H1 (cell line): ENCODE results near the gene VEGFC. TPM values are rescaled to one million over a fixed set of nuclear protein-coding genes. Genes with fewer than 3 reads are reported as not detected.

Source experiments
- CTCF ChIA-PET: fragments of 300-600 bp; sonication (Branson Sonifier 250); formaldehyde crosslinking; loops from one replicate; lab custom pipeline; 2021; ENCODE audit not compliant: partially characterized antibody; lab: Charles Lee
- POLR2A ChIA-PET: fragments of 300-600 bp; sonication (Branson Sonifier 250); formaldehyde crosslinking; loops from one replicate; lab custom pipeline; 2021; ENCODE audit warnings: inconsistent platforms; ENCODE audit not compliant: partially characterized antibody; lab: Charles Lee
- DNase-seq, 2 experiments: peaks; one replicate each; pipeline versions ENCODE4 v3.0.0 to v3.0.0-alpha.2; 2010 to 2022; ENCODE audit warnings: low spot score in 2 of 2, low read depth in 1 of 2, mixed read lengths in 1 of 2
- FAIRE-seq: peaks from 2 replicates; lab custom pipeline; 2011; peaks lifted over from hg19 to GRCh38; lab: Jason Lieb, UNC
- H2AFZ ChIP-seq: 2 replicates; pipeline ENCODE4 v1.8.1; 2012; ENCODE audit warnings: low read length, inconsistent platforms
- H2AK5ac ChIP-seq: 2 replicates; pipeline ENCODE4 v1.6.1; 2013; ENCODE audit warnings: low read depth, low read length
- H2BK120ac ChIP-seq: replicated peaks from 2 replicates; pipeline ENCODE3; 2013; ENCODE audit warnings: low read depth, low read length, inconsistent platforms
- H2BK12ac ChIP-seq: 2 replicates; pipeline ENCODE4 v1.6.1; 2013; ENCODE audit warnings: low read depth, low read length
- H2BK15ac ChIP-seq: 2 replicates; pipeline ENCODE4 v1.6.1; 2013; ENCODE audit warnings: low read length
- H2BK20ac ChIP-seq: 2 replicates; pipeline ENCODE4 v1.6.1; 2013; ENCODE audit warnings: low read length
- H2BK5ac ChIP-seq: 2 replicates; pipeline ENCODE4 v1.6.1; 2013; ENCODE audit warnings: low read depth, low read length
- H3K14ac ChIP-seq: 2 replicates; pipeline ENCODE4 v1.6.1; 2013; ENCODE audit warnings: inconsistent platforms; ENCODE audit not compliant: insufficient read length
- H3K18ac ChIP-seq: 2 replicates; pipeline ENCODE4 v1.6.1; 2013; ENCODE audit warnings: low read length; ENCODE audit errors: extremely low read depth
- H3K23ac ChIP-seq: 2 replicates; pipeline ENCODE4 v1.6.1; 2013; ENCODE audit warnings: inconsistent platforms; ENCODE audit not compliant: insufficient read length
- H3K23me2 ChIP-seq: 2 replicates; pipeline ENCODE4 v1.6.1; 2013; ENCODE audit warnings: low read depth, low read length
- H3K27ac ChIP-seq: 2 replicates; pipeline ENCODE4 v1.6.1; 2011; ENCODE audit warnings: low read depth, low read length, inconsistent platforms
- H3K27me3 ChIP-seq, 4 experiments: replicated peaks in 1 of 4; 1 replicate in 1 of 4; 2 replicates in 3 of 4; pipeline versions ENCODE4 v1.6.1 to v1.8.1; 2011 to 2013; ENCODE audit warnings: low read length in 3 of 4, mild to moderate bottlenecking in 3 of 4, inconsistent platforms in 2 of 4, mixed read lengths in 2 of 4, moderate library complexity in 1 of 4; ENCODE audit not compliant: control insufficient read depth in 3 of 4, insufficient read depth in 3 of 4; ENCODE audit errors: extremely low read depth in 1 of 4
- H3K36me3 ChIP-seq, 4 experiments: 2 replicates each; pipeline versions ENCODE4 v1.6.1 to v1.8.1; 2011 to 2013; ENCODE audit warnings: mild to moderate bottlenecking in 4 of 4, low read length in 3 of 4, moderate library complexity in 2 of 4, control low read depth in 1 of 4, inconsistent platforms in 1 of 4; ENCODE audit not compliant: insufficient read depth in 4 of 4, control insufficient read depth in 2 of 4
- H3K4ac ChIP-seq: replicated peaks from 2 replicates; pipeline ENCODE3; 2013; ENCODE audit warnings: low read length, low read depth, mixed read lengths, inconsistent platforms; ENCODE audit not compliant: insufficient read length
- H3K4me1 ChIP-seq, 4 experiments: replicated peaks in 1 of 4; 1 replicate in 1 of 4; 2 replicates in 3 of 4; pipeline versions ENCODE4 v1.6.1 to v1.8.1; 2011 to 2013; ENCODE audit warnings: low read length in 3 of 4, inconsistent platforms in 2 of 4, mixed read lengths in 1 of 4; ENCODE audit not compliant: insufficient read depth in 4 of 4, control insufficient read depth in 3 of 4
- H3K4me2 ChIP-seq, 2 experiments: 2 replicates each; pipeline versions ENCODE4 v1.6.1 to v1.8.1; 2011 to 2013; ENCODE audit warnings: low read depth in 2 of 2, low read length in 2 of 2, control low read depth in 1 of 2, inconsistent platforms in 1 of 2, mild to moderate bottlenecking in 1 of 2; ENCODE audit not compliant: insufficient read depth in 1 of 2
- H3K4me3 ChIP-seq, 4 experiments: fragments of 200-600, 300-600 bp in 1 of 4; sonication (generic), shearing (Covaris generic), sonication (Bioruptor Twin) in 1 of 4; 2 replicates each; pipeline versions ENCODE4 v1.5.1 to v1.8.1; 2011 to 2016; ENCODE audit warnings: low read length in 4 of 4, low read depth in 3 of 4, control low read depth in 2 of 4, inconsistent platforms in 2 of 4, mild to moderate bottlenecking in 2 of 4, mixed read lengths in 1 of 4, moderate library complexity in 1 of 4; ENCODE audit not compliant: insufficient read depth in 2 of 4; ENCODE audit errors: extremely low read depth in 1 of 4
- H3K56ac ChIP-seq: replicated peaks from 2 replicates; pipeline ENCODE3; 2013; ENCODE audit warnings: low read depth, mild to moderate bottlenecking, mixed read lengths, low read length, inconsistent platforms; ENCODE audit not compliant: insufficient read length
- H3K79me1 ChIP-seq: 2 replicates; pipeline ENCODE4 v1.6.1; 2013; ENCODE audit warnings: low read depth, low read length, control low read depth
- H3K79me2 ChIP-seq, 2 experiments: 2 replicates each; pipeline versions ENCODE4 v1.6.1 to v1.8.1; 2012 to 2013; ENCODE audit warnings: low read length in 2 of 2, mild to moderate bottlenecking in 2 of 2, inconsistent platforms in 1 of 2; ENCODE audit not compliant: insufficient read depth in 2 of 2, control insufficient read depth in 1 of 2
- H3K9ac ChIP-seq, 4 experiments: replicated peaks in 1 of 4; 1 replicate in 1 of 4; 2 replicates in 3 of 4; pipeline versions ENCODE4 v1.6.1 to v1.8.1; 2011 to 2013; ENCODE audit warnings: low read depth in 3 of 4, low read length in 3 of 4, control low read depth in 2 of 4, mild to moderate bottlenecking in 2 of 4, moderate library complexity in 2 of 4, inconsistent platforms in 1 of 4; ENCODE audit errors: extremely low read depth in 1 of 4
- H3K9me3 ChIP-seq, 2 experiments: 2 replicates each; pipeline versions ENCODE4 v1.6.1 to v1.8.1; 2012 to 2013; ENCODE audit warnings: mild to moderate bottlenecking in 2 of 2, moderate library complexity in 2 of 2, control low read depth in 1 of 2, inconsistent platforms in 1 of 2, low read depth in 1 of 2, low read length in 1 of 2, mixed read lengths in 1 of 2; ENCODE audit not compliant: insufficient read depth in 2 of 2
- H4K20me1 ChIP-seq, 2 experiments: replicated peaks in 1 of 2; 2 replicates each; pipeline versions ENCODE3 to v1.8.1; 2011 to 2013; ENCODE audit warnings: inconsistent platforms in 2 of 2, low read length in 2 of 2, mild to moderate bottlenecking in 1 of 2; ENCODE audit not compliant: insufficient read depth in 2 of 2, control insufficient read depth in 1 of 2
- H4K5ac ChIP-seq: 2 replicates; pipeline ENCODE4 v1.6.1; 2013; ENCODE audit warnings: low read length, low read depth, mixed read lengths, inconsistent platforms; ENCODE audit not compliant: insufficient read length
- H4K8ac ChIP-seq: 2 replicates; pipeline ENCODE4 v1.8.0; 2013; ENCODE audit warnings: mild to moderate bottlenecking, moderate library complexity, low read length, inconsistent platforms; ENCODE audit not compliant: insufficient read depth; ENCODE audit errors: extremely low read depth
- H4K91ac ChIP-seq: replicated peaks from 2 replicates; pipeline ENCODE3; 2013; ENCODE audit warnings: low read length, mixed read lengths, inconsistent platforms; ENCODE audit not compliant: insufficient read length
- BCL11A ChIP-seq, 2 experiments: IDR thresholded peaks; one replicate each; pipeline ENCODE4 v1.6.1; 2011; ENCODE audit warnings: low read depth in 2 of 2, low read length in 2 of 2, mild to moderate bottlenecking in 2 of 2
- BRCA1 ChIP-seq: IDR thresholded peaks from 2 replicates; pipeline ENCODE4 v1.6.1; 2012; ENCODE audit warnings: low read depth, low read length, improper control_type of control experiment
- CEBPB ChIP-seq: IDR thresholded peaks from 2 replicates; pipeline ENCODE4 v1.6.1; 2012; ENCODE audit warnings: low read depth, low read length
- EP300 ChIP-seq, 2 experiments: IDR thresholded peaks; 1 replicate in 1 of 2; 2 replicates in 1 of 2; pipeline ENCODE4 v1.6.1; 2011 to 2012; ENCODE audit warnings: low read depth in 2 of 2, low read length in 2 of 2, mild to moderate bottlenecking in 2 of 2, borderline replicate concordance in 1 of 2, inconsistent platforms in 1 of 2, moderate library complexity in 1 of 2
- EZH2 ChIP-seq: fragments of 200-600 bp; sonication (generic); IDR thresholded peaks from 2 replicates; pipeline ENCODE4 v1.7.1; 2012; ENCODE audit warnings: low read depth, mild to moderate bottlenecking, moderate library complexity, low read length, inconsistent platforms; ENCODE audit not compliant: severe bottlenecking
- FOSL1 ChIP-seq: IDR thresholded peaks from 2 replicates; pipeline ENCODE4 v1.6.1; 2011; ENCODE audit warnings: mild to moderate bottlenecking, low read depth, low read length, moderate library complexity; ENCODE audit not compliant: insufficient read depth
- KDM4A ChIP-seq: IDR thresholded peaks from one replicate; pipeline ENCODE4 v1.7.1; 2012; ENCODE audit warnings: low read depth, mild to moderate bottlenecking, moderate library complexity, low read length, inconsistent platforms; ENCODE audit not compliant: severe bottlenecking
- MAX ChIP-seq: IDR thresholded peaks from 2 replicates; pipeline ENCODE4 v1.6.1; 2012; ENCODE audit warnings: inconsistent platforms
- POU5F1 ChIP-seq: IDR thresholded peaks from 2 replicates; pipeline ENCODE4 v1.6.1; 2011; ENCODE audit warnings: low read depth, mild to moderate bottlenecking, low read length, moderate library complexity
- RBBP5 ChIP-seq: IDR thresholded peaks from 2 replicates; pipeline ENCODE4 v1.7.1; 2012; ENCODE audit warnings: low read depth, mild to moderate bottlenecking, inconsistent platforms, low read length, moderate library complexity, borderline replicate concordance
- SIX5 ChIP-seq: IDR thresholded peaks from 2 replicates; pipeline ENCODE4 v1.6.1; 2011; ENCODE audit warnings: mild to moderate bottlenecking, low read depth, low read length
- SP2 ChIP-seq: IDR thresholded peaks from 2 replicates; pipeline ENCODE4 v1.6.1; 2012; ENCODE audit warnings: mild to moderate bottlenecking, low read length, inconsistent platforms
- TCF12 ChIP-seq: IDR thresholded peaks from 2 replicates; pipeline ENCODE4 v1.6.1; 2011; ENCODE audit warnings: low read depth, mild to moderate bottlenecking, low read length
- WGBS, 2 experiments: shearing (Covaris generic) in 1 of 2; methylation state at CpG; one replicate each; pipeline versions ENCODE4 v1.1.6 to v1.1.7; 2013 to 2015; ENCODE audit warnings: low lambda C conversion rate in 2 of 2, mixed read lengths in 2 of 2, inconsistent platforms in 1 of 2, low coverage in 1 of 2, missing lambda C conversion rate in 1 of 2; ENCODE audit not compliant: insufficient replicate concordance in 2 of 2, insufficient coverage in 1 of 2, insufficient read length in 1 of 2; ENCODE audit errors: extremely low coverage in 1 of 2, missing lambda C conversion rate in 1 of 2; 5-methylcytosine and 5-hydroxymethylcytosine counted together
- polyA plus RNA-seq, 7 experiments: library from polyadenylated mRNA; depleted of rRNA in 3 of 7; stranded (reverse) in 5 of 7; unstranded in 2 of 7; fragments of >200 nt in 5 of 7; fragments of 200-250 nt in 2 of 7; gene quantifications; 1 replicate in 5 of 7; 2 replicates in 1 of 7; 4 replicates in 1 of 7; pipeline versions ENCODE4 v1.2.1 to v1.2.3, GENCODE V29; 2011 to 2013; ENCODE audit warnings: missing spikeins in 2 of 7, mixed read lengths in 2 of 7
- total RNA-seq: library from RNA; stranded (reverse); fragmentation: NEBNext Ultra II Directional; extraction: Animal tissue kit (Norgen Biotek cat#: 25700); gene quantifications from 2 replicates; pipeline ENCODE4 v1.2.1, GENCODE V29; 2021

Gene VEGFC
- total and polyA plus RNA-seq, 2 of the 8 experiments (the other 6 are each of a cell fraction or from before 2014, with no cell fraction given): 0.53 to 1.4 TPM

- Histone ChIP-seq H3K23ac (no peak overlapping the region), H4K91ac (no peak overlapping the region), H2AK5ac (no peak overlapping the region), H4K5ac (no peak overlapping the region), H3K4me1 (no peaks in the 10 kb centered on the region), H3K4ac (no peak overlapping the region), H4K8ac (no peak overlapping the region), H3K27me3 (no peaks in the 10 kb centered on the region), H3K4me2 (no peak overlapping the region), H3K56ac (no peak overlapping the region), H2BK5ac (no peak overlapping the region), H3K4me3 (no peak overlapping the region), H3K9ac (no peak overlapping the region), H3K9me3 (no peaks in the 10 kb centered on the region), H2BK120ac (no peak overlapping the region), H3K79me1 (no peaks in the 10 kb centered on the region), H2AFZ (no peak overlapping the region), H3K23me2 (no peaks in the 10 kb centered on the region), H2BK20ac (no peak overlapping the region), H3K79me2 (no peaks in the 10 kb centered on the region), H2BK15ac (no peak overlapping the region), H3K18ac (no peak overlapping the region), H3K14ac (no peak overlapping the region), H3K36me3 (no peaks in the 10 kb centered on the region), H4K20me1 (no peaks in the 10 kb centered on the region), H2BK12ac (no peak overlapping the region), H3K27ac (no peak overlapping the region)
- no peak for TF ChIP-seq MAX
- TF ChIP-seq BRCA1: no peak
- no peak for TF ChIP-seq SP2
- TF ChIP-seq KDM4A: no peak
- no peak for TF ChIP-seq SIX5
- no peak for TF ChIP-seq CEBPB
- TF ChIP-seq TCF12: no peak
- no peak for TF ChIP-seq EZH2
- no peak for TF ChIP-seq POU5F1
- TF ChIP-seq BCL11A (IDR thresholded peaks at IDR 0.05; ENCODE audit: low read depth in 2 of 2, low read length in 2 of 2): no peak
- no peak for TF ChIP-seq EP300 (IDR thresholded peaks at IDR 0.05; ENCODE audit: borderline replicate concordance in 1 of 2, low read depth in 2 of 2, low read length in 2 of 2)
- no peak for TF ChIP-seq FOSL1
- no peak for TF ChIP-seq RBBP5
- ChIA-PET POLR2A (no interaction called here), CTCF (interaction anchor here (1.6 kb wide), 1 partner anchor 15 kb away, joined by 5 read pairs; no protein-coding TSS in a partner anchor)
- FAIRE-seq (no peak), DNase-seq (no peak)
- 86% methylated on average over 8 of the region's 8 CpGs; no CpG with 5 or more reads in 1 of the 2 experiments for WGBS, 2 experiments
These were observed 147.3 kb downstream of the VEGFC start for GRCh38 chr4:176645246-176645960.
